Keratinocyte (primary cell): ENCODE results near the gene RAI1.

ENCODE experiments used
- EZH2 ChIP-seq: IDR thresholded peaks from one replicate; pipeline ENCODE4 v1.6.1; 2012; ENCODE audit warnings: inconsistent platforms, mild to moderate bottlenecking, low read length, moderate library complexity
- TF ChIP-seq, protein P1 (sequence below), 3 experiments: IDR thresholded peaks in 1 of 3; conservative IDR thresholded peaks in 1 of 3; optimal IDR thresholded peaks in 1 of 3; 2 replicates in 2 of 3; 3 replicates in 1 of 3; pipeline versions ENCODE3 to v1.5.1; 2011; ENCODE audit warnings: low read length in 3 of 3, mild to moderate bottlenecking in 3 of 3, moderate library complexity in 2 of 3, control low read depth in 1 of 3, inconsistent platforms in 1 of 3; ENCODE audit not compliant: insufficient read depth in 2 of 3; ENCODE audit errors: extremely low read depth in 1 of 3

DNA sequence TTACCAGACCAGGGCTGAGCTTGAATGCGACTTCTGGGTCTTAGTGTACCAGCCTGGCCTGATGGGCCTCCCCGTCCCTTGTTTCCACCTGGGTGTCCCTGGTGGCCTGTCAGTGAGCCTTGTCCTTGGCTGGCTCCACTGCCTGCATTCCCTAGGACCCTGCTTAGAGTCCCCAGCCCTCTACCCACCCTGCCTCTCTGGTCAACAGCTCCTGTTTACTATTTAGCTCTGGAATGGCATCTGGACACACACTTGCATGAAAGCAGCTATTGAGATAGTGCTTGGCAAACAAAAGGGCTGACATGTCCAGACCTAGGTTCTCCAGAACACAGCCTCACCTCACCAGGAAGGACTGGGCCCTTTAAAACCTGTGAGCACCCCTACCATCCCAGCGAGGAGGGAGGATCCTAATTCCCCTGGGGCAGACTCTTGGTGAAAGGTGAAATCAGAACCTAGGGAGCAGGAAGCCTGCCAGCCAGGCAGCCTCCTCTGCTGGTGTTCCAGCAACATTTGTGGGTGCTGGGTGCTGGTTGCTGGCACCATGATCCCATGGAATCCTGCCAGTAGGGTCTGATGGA, 38.8 kb downstream of the RAI1 start:
- TF ChIP-seq, protein P1, sequence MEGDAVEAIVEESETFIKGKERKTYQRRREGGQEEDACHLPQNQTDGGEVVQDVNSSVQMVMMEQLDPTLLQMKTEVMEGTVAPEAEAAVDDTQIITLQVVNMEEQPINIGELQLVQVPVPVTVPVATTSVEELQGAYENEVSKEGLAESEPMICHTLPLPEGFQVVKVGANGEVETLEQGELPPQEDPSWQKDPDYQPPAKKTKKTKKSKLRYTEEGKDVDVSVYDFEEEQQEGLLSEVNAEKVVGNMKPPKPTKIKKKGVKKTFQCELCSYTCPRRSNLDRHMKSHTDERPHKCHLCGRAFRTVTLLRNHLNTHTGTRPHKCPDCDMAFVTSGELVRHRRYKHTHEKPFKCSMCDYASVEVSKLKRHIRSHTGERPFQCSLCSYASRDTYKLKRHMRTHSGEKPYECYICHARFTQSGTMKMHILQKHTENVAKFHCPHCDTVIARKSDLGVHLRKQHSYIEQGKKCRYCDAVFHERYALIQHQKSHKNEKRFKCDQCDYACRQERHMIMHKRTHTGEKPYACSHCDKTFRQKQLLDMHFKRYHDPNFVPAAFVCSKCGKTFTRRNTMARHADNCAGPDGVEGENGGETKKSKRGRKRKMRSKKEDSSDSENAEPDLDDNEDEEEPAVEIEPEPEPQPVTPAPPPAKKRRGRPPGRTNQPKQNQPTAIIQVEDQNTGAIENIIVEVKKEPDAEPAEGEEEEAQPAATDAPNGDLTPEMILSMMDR (optimal IDR thresholded peaks at IDR 0.05 in 1 of 3, IDR thresholded peaks at IDR 0.05 in 1 of 3, conservative IDR thresholded peaks at IDR 0.05 in 1 of 3; ENCODE audit: extremely low read depth in 1 of 3, insufficient read depth in 2 of 3, low read length in 3 of 3) = no peak
- TF ChIP-seq EZH2 = no peak
